ENCODE results near the gene FAM20B. TPM values are rescaled to one million over a fixed set of nuclear protein-coding genes. Genes with fewer than 3 reads are reported as not detected.

The FAM20B gene
- total and polyA plus RNA-seq, 2 of the 13 experiments (the other 11 are each of a cell fraction or from before 2014, with no cell fraction given): 13.8 to 26.9 TPM

DNA sequence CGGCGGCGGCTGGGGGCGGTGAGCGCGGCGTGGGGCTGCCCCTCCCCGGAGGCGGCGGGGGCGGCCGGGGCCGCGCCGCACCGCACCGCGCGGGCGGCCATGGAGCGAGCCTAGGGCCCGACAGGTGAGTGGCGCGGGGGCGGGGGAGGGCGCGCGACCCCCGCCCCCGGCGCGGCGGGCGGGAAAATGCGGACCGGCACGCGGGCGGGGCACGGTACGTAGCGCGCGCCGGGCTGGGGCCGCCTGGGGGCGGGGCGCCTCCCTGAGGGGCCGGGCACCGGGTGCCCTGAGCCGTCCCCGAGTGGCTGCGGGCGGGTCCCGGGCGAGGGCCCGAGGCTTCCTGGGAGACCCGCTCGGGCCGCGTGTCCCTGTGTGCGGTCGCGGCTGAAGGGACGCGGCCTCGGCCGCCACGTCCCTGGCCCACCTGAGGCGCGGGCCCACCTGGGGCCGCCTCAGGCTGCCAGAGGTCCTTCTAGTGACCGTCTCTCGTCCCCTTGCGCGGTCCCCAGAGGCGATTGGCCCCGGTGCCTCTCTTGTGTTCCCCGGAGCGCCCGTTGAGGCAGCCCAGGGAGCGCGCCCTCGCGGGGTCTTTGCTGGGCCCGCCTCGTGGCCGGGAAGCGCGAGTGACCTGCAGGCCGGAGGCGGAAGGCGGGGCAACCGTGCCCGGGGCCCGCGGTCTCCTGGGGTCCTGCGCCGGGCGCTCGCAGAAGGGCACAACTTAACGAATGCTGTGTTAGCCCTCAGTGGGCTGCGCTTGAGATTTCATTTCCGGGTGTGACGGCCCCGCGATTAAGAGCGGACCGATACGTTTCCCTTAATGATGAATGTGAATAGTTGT is 500 bp downstream of the FAM20B start (continued):
- TF ChIP-seq TCF12 (IDR thresholded peaks at IDR 0.05): no peak
- 0 out of 2 replicates have a peak, but pooled peaks have one; percentile 36 for TF ChIP-seq TCF12 (CRISPR knock-in tag; IDR thresholded peaks at IDR 0.05)
- TF ChIP-seq, protein P1, sequence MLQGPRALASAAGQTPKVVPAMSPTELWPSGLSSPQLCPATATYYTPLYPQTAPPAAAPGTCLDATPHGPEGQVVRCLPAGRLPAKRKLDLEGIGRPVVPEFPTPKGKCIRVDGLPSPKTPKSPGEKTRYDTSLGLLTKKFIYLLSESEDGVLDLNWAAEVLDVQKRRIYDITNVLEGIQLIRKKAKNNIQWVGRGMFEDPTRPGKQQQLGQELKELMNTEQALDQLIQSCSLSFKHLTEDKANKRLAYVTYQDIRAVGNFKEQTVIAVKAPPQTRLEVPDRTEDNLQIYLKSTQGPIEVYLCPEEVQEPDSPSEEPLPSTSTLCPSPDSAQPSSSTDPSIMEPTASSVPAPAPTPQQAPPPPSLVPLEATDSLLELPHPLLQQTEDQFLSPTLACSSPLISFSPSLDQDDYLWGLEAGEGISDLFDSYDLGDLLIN (CRISPR knock-in tag; IDR thresholded peaks at IDR 0.05; ENCODE audit: borderline replicate concordance): no peak
- TF ChIP-seq ZNF883 (CRISPR knock-in tag; IDR thresholded peaks at IDR 0.05; ENCODE audit: not compliant biosample characterization): peak; percentile 64
- TF ChIP-seq CREBL2 (CRISPR knock-in tag; IDR thresholded peaks at IDR 0.05; ENCODE audit: borderline replicate concordance): 0 out of 2 replicates have a peak, but pooled peaks have one; percentile 68
- no peak for TF ChIP-seq HIVEP1 (CRISPR knock-in tag; IDR thresholded peaks at IDR 0.05)
- peak; percentile 63; the same call in 1 of the 2 replicates for TF ChIP-seq HOXD1 (CRISPR knock-in tag; IDR thresholded peaks at IDR 0.05)
- TF ChIP-seq ZNF143 (CRISPR knock-in tag; IDR thresholded peaks at IDR 0.05): peak; percentile 44; the same call in 1 of the 2 replicates
- TF ChIP-seq ZNF513 (CRISPR knock-in tag; conservative IDR thresholded peaks at IDR 0.05): no peak
- peak; percentile 69 for TF ChIP-seq YY1 (IDR thresholded peaks at IDR 0.05; ENCODE audit: insufficient read depth, insufficient replicate concordance, low read depth, low read length)
- TF ChIP-seq TMF1 (CRISPR knock-in tag; IDR thresholded peaks at IDR 0.05; ENCODE audit: low read depth): 0 out of 2 replicates have a peak, but pooled peaks have one; percentile 70
- TF ChIP-seq KMT2A (CRISPR knock-in tag; IDR thresholded peaks at IDR 0.05): no peak; the same call in 1 of the 2 replicates
- peak; percentile 82 for TF ChIP-seq POLR2G (IDR thresholded peaks at IDR 0.05; ENCODE audit: low read depth, low read length)
- 0 out of 2 replicates have a peak, but pooled peaks have one; percentile 46 for TF ChIP-seq PHF21A (CRISPR knock-in tag; IDR thresholded peaks at IDR 0.05)
- TF ChIP-seq, protein P2, sequence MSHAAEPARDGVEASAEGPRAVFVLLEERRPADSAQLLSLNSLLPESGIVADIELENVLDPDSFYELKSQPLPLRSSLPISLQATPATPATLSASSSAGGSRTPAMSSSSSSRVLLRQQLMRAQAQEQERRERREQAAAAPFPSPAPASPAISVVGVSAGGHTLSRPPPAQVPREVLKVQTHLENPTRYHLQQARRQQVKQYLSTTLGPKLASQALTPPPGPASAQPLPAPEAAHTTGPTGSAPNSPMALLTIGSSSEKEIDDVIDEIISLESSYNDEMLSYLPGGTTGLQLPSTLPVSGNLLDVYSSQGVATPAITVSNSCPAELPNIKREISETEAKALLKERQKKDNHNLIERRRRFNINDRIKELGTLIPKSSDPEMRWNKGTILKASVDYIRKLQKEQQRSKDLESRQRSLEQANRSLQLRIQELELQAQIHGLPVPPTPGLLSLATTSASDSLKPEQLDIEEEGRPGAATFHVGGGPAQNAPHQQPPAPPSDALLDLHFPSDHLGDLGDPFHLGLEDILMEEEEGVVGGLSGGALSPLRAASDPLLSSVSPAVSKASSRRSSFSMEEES (CRISPR knock-in tag; IDR thresholded peaks at IDR 0.05): 0 out of 2 replicates have a peak, but pooled peaks have one; percentile 12
- TF ChIP-seq SALL1 (CRISPR knock-in tag; IDR thresholded peaks at IDR 0.05): peak; percentile 76
- peak; percentile 31; the same call in 1 of the 2 replicates for TF ChIP-seq ZNF607 (CRISPR knock-in tag; IDR thresholded peaks at IDR 0.05; ENCODE audit: borderline replicate concordance)
- TF ChIP-seq ARID5B (CRISPR knock-in tag; IDR thresholded peaks at IDR 0.05): no peak; the same call in none of the 2 replicates
- peak; percentile 64; the same call in 1 of the 2 replicates for TF ChIP-seq ZNF329 (CRISPR knock-in tag; IDR thresholded peaks at IDR 0.05; ENCODE audit: low read depth)
